ENCODE measurements around the gene NT5C1B.

- TF ChIP-seq CTCF (IDR thresholded peaks at IDR 0.05) (no peak), POLR2A (IDR thresholded peaks at IDR 0.05) (no peak)
Measured at GRCh38 chr2:18589354-18589753, at the start of gene NT5C1B.
